ENCODE data around the gene FIGNL2. TPM values are rescaled to one million over a fixed set of nuclear protein-coding genes. Genes with fewer than 3 reads are reported as not detected.

FIGNL2 gene
- total RNA-seq, 1 experiment from 2014 or later, result 0.27 TPM

- ChIA-PET CTCF (no interaction called here), RAD21 (ENCODE audit: low non-redundant PET in 1 of 2, low total read pairs in 2 of 2, uncharacterized antibody in 2 of 2, unreplicated experiment in 2 of 2) (no interaction called here), POLR2A (no interaction called here)
- no peaks in the 10 kb centered on the region for H4K20me1 ChIP-seq (ENCODE audit: insufficient read depth)
- H3K9me2 ChIP-seq (ENCODE audit: insufficient read depth), result no peaks in the 10 kb centered on the region
- H3K27me3 ChIP-seq (ENCODE audit: insufficient read depth, low read length), result no peaks in the 10 kb centered on the region
- no peak for ATAC-seq
- no peaks in the 10 kb centered on the region for H3K79me2 ChIP-seq (ENCODE audit: insufficient read depth, low read length)
- no peaks in the 10 kb centered on the region for H3K9me3 ChIP-seq (ENCODE audit: control insufficient read depth in 1 of 2, insufficient read depth in 1 of 2, low read depth in 1 of 2, low read length in 2 of 2)
- no peak overlapping the region for H3K9ac ChIP-seq (ENCODE audit: low read length)
- DNase-seq (ENCODE audit: low read depth, low spot score), result no peak
- intact Hi-C loops (cut with micrococcal nuclease), result no loop called here
- no peaks in the 10 kb centered on the region; a peak in 1 of 4 replicates for H3K36me3 ChIP-seq (ENCODE audit: control insufficient read depth in 1 of 2, insufficient read depth in 2 of 2, low read length in 2 of 2)
- no TSS peak for BruUV-seq (replicated peaks)
- no peak overlapping the region for H3K4me2 ChIP-seq (ENCODE audit: low read length)
- no peak for TF ChIP-seq SP1 (IDR thresholded peaks at IDR 0.05; ENCODE audit: low read depth)
- TF ChIP-seq ATF3 (IDR thresholded peaks at IDR 0.05), result no peak
- no peak for TF ChIP-seq CBX3 (IDR thresholded peaks at IDR 0.05; ENCODE audit: low read depth)
- TF ChIP-seq ELF1 (IDR thresholded peaks at IDR 0.05; ENCODE audit: borderline replicate concordance, low read depth), result no peak
- TF ChIP-seq POLR2A (IDR thresholded peaks at IDR 0.05; ENCODE audit: borderline replicate concordance, extremely low read depth, insufficient read depth, insufficient read length), result no peak
- no peak for TF ChIP-seq EGR1 (IDR thresholded peaks at IDR 0.05; ENCODE audit: low read depth)
- no peak for TF ChIP-seq ZFX (IDR thresholded peaks at IDR 0.05)
- no peak for TF ChIP-seq YY1 (IDR thresholded peaks at IDR 0.05; ENCODE audit: extremely low read depth, insufficient replicate concordance, low read depth, low read length)
- no peak for TF ChIP-seq FOSL1 (IDR thresholded peaks at IDR 0.05; ENCODE audit: low read depth)
- no peak for TF ChIP-seq CEBPB (IDR thresholded peaks at IDR 0.05; ENCODE audit: low read depth)
- TF ChIP-seq TCF7L2 (IDR thresholded peaks at IDR 0.05; ENCODE audit: borderline replicate concordance, extremely low read depth, insufficient read depth, insufficient read length), result no peak
- H3K4me1 ChIP-seq (ENCODE audit: control insufficient read depth in 1 of 2, insufficient read depth in 2 of 2, low read length in 2 of 2), result peaks cover 0 to 8% of the 10 kb centered on the region in 2 experiments; a peak in 1 of 4 replicates
- no peak overlapping the region for H3K4me3 ChIP-seq (replicated peaks in 1 of 2; ENCODE audit: low read depth in 1 of 2, low read length in 2 of 2)
- no peak overlapping the region for H2AFZ ChIP-seq (ENCODE audit: low read depth, low read length, poor library complexity, severe bottlenecking)
- H3K27ac ChIP-seq (ENCODE audit: low read depth, low read length), result no peak overlapping the region
These were observed 62.6 kb downstream of the FIGNL2 start for GRCh38 chr12:51785906-51786305.

GRCh38 chr12:51784688-51785087 is 63.8 kb downstream of the FIGNL2 start:
- Histone ChIP-seq H3K4me2 (ENCODE audit: low read length) (no peak overlapping the region), H3K9me3 (ENCODE audit: control insufficient read depth in 1 of 2, insufficient read depth in 1 of 2, low read depth in 1 of 2, low read length in 2 of 2) (no peaks in the 10 kb centered on the region), H3K36me3 (ENCODE audit: control insufficient read depth in 1 of 2, insufficient read depth in 2 of 2, low read length in 2 of 2) (no peaks in the 10 kb centered on the region), H3K9ac (ENCODE audit: low read length) (no peak overlapping the region), H3K27me3 (ENCODE audit: insufficient read depth, low read length) (no peaks in the 10 kb centered on the region), H3K4me1 (ENCODE audit: control insufficient read depth in 1 of 2, insufficient read depth in 2 of 2, low read length in 2 of 2) (peaks cover 0 to 8% of the 10 kb centered on the region in 2 experiments; a peak in 1 of 4 replicates), H3K79me2 (ENCODE audit: insufficient read depth, low read length) (no peaks in the 10 kb centered on the region), H3K9me2 (ENCODE audit: insufficient read depth) (no peaks in the 10 kb centered on the region), H4K20me1 (ENCODE audit: insufficient read depth) (no peaks in the 10 kb centered on the region), H3K27ac (ENCODE audit: low read depth, low read length) (no peak overlapping the region), H3K4me3 (replicated peaks in 1 of 2; ENCODE audit: low read depth in 1 of 2, low read length in 2 of 2) (no peak overlapping the region), H2AFZ (ENCODE audit: low read depth, low read length, poor library complexity, severe bottlenecking) (no peak overlapping the region)
- DNase-seq (ENCODE audit: low read depth, low spot score) (no peak), ATAC-seq (no peak)
- ChIA-PET RAD21 (ENCODE audit: low non-redundant PET in 1 of 2, low total read pairs in 2 of 2, uncharacterized antibody in 2 of 2, unreplicated experiment in 2 of 2) (no interaction called here), CTCF (no interaction called here), POLR2A (no interaction called here)
- no TSS peak for BruUV-seq (replicated peaks)
- intact Hi-C loops (cut with micrococcal nuclease), result no loop called here
- no peak for TF ChIP-seq ATF3 (IDR thresholded peaks at IDR 0.05)
- no peak for TF ChIP-seq REST (IDR thresholded peaks at IDR 0.05; ENCODE audit: low read depth)
- TF ChIP-seq ZBTB33 (IDR thresholded peaks at IDR 0.05; ENCODE audit: extremely low read depth, insufficient replicate concordance, low read length), result no peak
